Measurements from ENCODE around the gene C9orf85. TPM values are rescaled to one million over a fixed set of nuclear protein-coding genes. Genes with fewer than 3 reads are reported as not detected.
"Not testable (repeated sequence)": the region's sequence is repeated elsewhere in the genome, so short reads cannot be mapped to it uniquely, and the experiment has no call there.

The C9orf85 gene
- total RNA-seq, 2 donors from 2014 or later, result 20.1 to 21.4 TPM

DNA sequence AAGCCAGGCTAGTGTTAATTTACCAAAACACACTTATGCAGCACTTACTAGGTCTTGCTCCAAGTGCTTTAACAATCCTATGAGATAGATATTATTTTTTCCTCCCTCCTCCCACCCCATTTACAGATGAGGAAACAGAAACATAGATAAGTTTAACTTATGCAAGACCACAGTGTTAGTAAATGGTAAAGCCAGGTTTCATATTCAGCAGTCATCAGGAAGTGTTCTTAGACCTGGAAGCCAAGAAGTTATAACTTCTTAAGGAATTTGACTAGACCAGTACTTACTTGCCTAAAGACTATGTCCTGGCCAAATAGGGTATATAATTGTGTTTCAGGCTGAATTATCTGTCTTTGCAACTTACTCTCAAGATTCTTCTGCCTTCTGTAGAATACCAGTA lies 16.3 kb upstream of the C9orf85 start:
- no peaks in the 10 kb centered on the region for H3K36me3 ChIP-seq
- H3K4me1 ChIP-seq (replicated peaks), result no peaks in the 10 kb centered on the region
- intact Hi-C loops (cut with DNase I), result no loop called here
- H3K9me3 ChIP-seq, result no peaks in the 10 kb centered on the region
- TF ChIP-seq POLR2AphosphoS5 (IDR thresholded peaks at IDR 0.05) (no peak), POLR2A (IDR thresholded peaks at IDR 0.05) (no peak)
- TF ChIP-seq, protein P1, sequence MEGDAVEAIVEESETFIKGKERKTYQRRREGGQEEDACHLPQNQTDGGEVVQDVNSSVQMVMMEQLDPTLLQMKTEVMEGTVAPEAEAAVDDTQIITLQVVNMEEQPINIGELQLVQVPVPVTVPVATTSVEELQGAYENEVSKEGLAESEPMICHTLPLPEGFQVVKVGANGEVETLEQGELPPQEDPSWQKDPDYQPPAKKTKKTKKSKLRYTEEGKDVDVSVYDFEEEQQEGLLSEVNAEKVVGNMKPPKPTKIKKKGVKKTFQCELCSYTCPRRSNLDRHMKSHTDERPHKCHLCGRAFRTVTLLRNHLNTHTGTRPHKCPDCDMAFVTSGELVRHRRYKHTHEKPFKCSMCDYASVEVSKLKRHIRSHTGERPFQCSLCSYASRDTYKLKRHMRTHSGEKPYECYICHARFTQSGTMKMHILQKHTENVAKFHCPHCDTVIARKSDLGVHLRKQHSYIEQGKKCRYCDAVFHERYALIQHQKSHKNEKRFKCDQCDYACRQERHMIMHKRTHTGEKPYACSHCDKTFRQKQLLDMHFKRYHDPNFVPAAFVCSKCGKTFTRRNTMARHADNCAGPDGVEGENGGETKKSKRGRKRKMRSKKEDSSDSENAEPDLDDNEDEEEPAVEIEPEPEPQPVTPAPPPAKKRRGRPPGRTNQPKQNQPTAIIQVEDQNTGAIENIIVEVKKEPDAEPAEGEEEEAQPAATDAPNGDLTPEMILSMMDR (IDR thresholded peaks at IDR 0.05), result no peak
- no peaks in the 10 kb centered on the region for H3K27me3 ChIP-seq (replicated peaks; ENCODE audit: insufficient read depth)
- no peak overlapping the region for H3K27ac ChIP-seq
- no peak for DNase-seq (ENCODE audit: low spot score)
- no peak overlapping the region for H3K4me3 ChIP-seq

- Histone ChIP-seq H3K36me3 (no peaks in the 10 kb centered on the region), H3K27ac (no peak overlapping the region), H3K9me3 (no peaks in the 10 kb centered on the region), H3K4me1 (replicated peaks) (no peaks in the 10 kb centered on the region), H3K4me3 (no peak overlapping the region), H3K27me3 (replicated peaks; ENCODE audit: insufficient read depth) (no peaks in the 10 kb centered on the region)
- TF ChIP-seq, protein P1 (IDR thresholded peaks at IDR 0.05), result no peak
- TF ChIP-seq POLR2A (IDR thresholded peaks at IDR 0.05) (no peak), POLR2AphosphoS5 (IDR thresholded peaks at IDR 0.05) (no peak)
- DNase-seq (ENCODE audit: low spot score), result no peak
- intact Hi-C loops (cut with DNase I), result no loop called here
Measured at GRCh38 chr9:71895955-71896354, 15.5 kb upstream of the C9orf85 start.

GRCh38 chr9:71896761-71897160 lies 14.7 kb upstream of the C9orf85 start:
- TF ChIP-seq, protein P1 (IDR thresholded peaks at IDR 0.05), result no peak
- no peak for TF ChIP-seq POLR2AphosphoS5 (IDR thresholded peaks at IDR 0.05)
- TF ChIP-seq POLR2A (IDR thresholded peaks at IDR 0.05), result no peak
- no peaks in the 10 kb centered on the region for H3K27me3 ChIP-seq (replicated peaks; ENCODE audit: insufficient read depth)
- H3K4me3 ChIP-seq, result no peak overlapping the region
- no peaks in the 10 kb centered on the region for H3K9me3 ChIP-seq
- no peaks in the 10 kb centered on the region for H3K36me3 ChIP-seq
- no peaks in the 10 kb centered on the region for H3K4me1 ChIP-seq (replicated peaks)
- no peak overlapping the region for H3K27ac ChIP-seq
- DNase-seq (ENCODE audit: low spot score), result no peak
- intact Hi-C loops (cut with DNase I), result no loop called here

DNA sequence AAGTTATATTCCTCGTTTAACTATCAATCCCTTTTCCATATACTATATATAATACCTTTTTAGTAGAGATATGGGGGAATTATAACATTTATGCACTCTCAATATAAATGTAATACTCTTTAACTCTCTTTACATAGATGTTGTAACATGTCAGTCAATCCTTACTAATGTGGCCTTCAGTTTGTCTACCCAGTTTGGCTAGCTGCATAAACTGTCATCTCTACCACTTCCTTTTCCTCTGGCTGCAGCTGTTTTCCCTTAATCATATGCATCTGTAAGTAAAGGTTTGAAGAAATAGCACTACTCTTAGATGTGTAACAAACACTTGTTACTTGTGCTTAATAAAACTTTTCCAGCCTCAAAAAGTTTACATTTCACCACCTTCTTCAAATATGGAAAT lies 13.9 kb upstream of the C9orf85 start:
- Histone ChIP-seq H3K4me3 (no peak overlapping the region), H3K36me3 (no peaks in the 10 kb centered on the region), H3K27ac (no peak overlapping the region), H3K9me3 (no peaks in the 10 kb centered on the region), H3K27me3 (replicated peaks; ENCODE audit: insufficient read depth) (no peaks in the 10 kb centered on the region), H3K4me1 (replicated peaks) (no peaks in the 10 kb centered on the region)
- intact Hi-C loops (cut with DNase I), result no loop called here
- TF ChIP-seq, protein P1 (IDR thresholded peaks at IDR 0.05), result no peak
- TF ChIP-seq POLR2A (IDR thresholded peaks at IDR 0.05) (no peak), POLR2AphosphoS5 (IDR thresholded peaks at IDR 0.05) (no peak)
- WGBS, result 88% methylated on average over 1 of the region's 1 CpG
- DNase-seq (ENCODE audit: low spot score), result no peak

GRCh38 chr9:71898756-71899155 lies 12.7 kb upstream of the C9orf85 start:
- H3K4me3 ChIP-seq; H3K27ac ChIP-seq; H3K9me3 ChIP-seq; H3K4me1 ChIP-seq (replicated peaks); DNase-seq (ENCODE audit: low spot score); H3K27me3 ChIP-seq (replicated peaks; ENCODE audit: insufficient read depth); H3K36me3 ChIP-seq; intact Hi-C loops (cut with DNase I): not testable (repeated sequence)
- WGBS, result 100% methylated on average over 6 of the region's 6 CpGs
